NCI-H1436 (cell line): ENCODE data around the gene PLA2G3.
A peak's percentile ranks its signal among the peaks of the same experiment; 100 is the strongest.
"Not testable (repeated sequence)": the region's sequence is repeated elsewhere in the genome, so short reads cannot be mapped to it uniquely, and the experiment has no call there.

Source experiments
- DNase-seq: peaks from one replicate; lab custom pipeline; 2025; lab: John Stamatoyannopoulos, UW

The PLA2G3 gene

GRCh38 chr22:31099841-31100761, 40.2 kb downstream of the PLA2G3 start:
- DNase-seq, result no peak

DNA sequence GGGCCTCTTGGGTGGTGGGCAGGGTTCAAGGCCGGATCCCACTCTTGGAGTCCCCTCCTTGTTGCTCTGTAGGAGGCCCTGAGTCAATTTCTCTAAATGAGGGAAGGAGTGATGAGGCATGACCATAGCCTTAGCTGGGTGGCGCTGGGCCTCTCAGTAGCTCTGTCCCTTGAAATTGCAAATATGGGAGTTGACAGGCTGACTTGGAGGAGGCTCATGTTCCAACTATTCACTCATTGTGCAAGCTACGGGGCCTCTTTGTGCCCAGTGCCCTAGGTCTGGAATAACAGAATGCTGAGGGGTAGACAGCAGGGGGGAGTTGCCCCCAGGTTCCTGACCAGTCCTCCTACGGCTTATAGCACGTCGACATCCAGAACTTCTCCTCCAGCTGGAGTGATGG, 40.9 kb downstream of the PLA2G3 start:
- no peak for DNase-seq

- no peak for DNase-seq
Observed at GRCh38 chr22:31098632-31099110, 41.6 kb downstream of the PLA2G3 start.

DNA sequence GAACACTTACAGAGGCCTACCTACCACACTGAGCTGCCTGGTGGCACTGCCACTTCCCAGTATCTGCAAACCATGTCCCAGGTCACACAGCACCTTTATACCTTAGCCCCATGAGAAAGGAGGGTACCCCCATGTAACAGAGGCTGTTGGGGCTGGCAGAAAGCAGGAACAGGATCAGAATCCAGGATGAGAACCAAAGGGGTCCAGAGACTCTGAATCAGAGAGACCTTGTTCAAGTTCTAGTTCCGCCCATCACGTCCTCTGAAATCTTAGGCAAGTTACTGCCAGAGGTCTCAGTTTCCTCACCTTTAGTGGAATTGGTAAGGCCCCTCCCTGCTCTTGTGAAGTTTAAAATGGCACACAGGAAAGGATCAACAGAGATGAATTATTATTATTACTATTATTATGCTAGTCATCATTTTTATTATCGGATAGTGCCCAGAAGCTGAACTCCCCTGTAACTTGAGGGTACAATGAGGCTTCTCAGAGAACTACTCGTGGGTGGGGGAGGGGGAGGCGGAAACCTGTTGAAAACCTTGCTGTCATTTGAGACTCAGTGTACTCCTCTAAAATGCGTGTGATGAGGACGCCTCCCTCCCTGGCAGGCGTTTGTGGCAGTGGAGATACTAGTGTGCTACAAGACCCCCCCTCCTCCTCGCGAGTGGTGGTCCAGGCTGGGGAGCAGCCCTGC, 42.2 kb downstream of the PLA2G3 start:
- DNase-seq, result no peak

- not testable (repeated sequence) for DNase-seq
Observed at GRCh38 chr22:31097539-31097938, 42.8 kb downstream of the PLA2G3 start.

- DNase-seq, result no peak
Observed at GRCh38 chr22:31096657-31097279, 43.5 kb downstream of the PLA2G3 start.

GRCh38 chr22:31095637-31096249, 44.6 kb downstream of the PLA2G3 start:
- DNase-seq, result no peak

- DNase-seq, result no peak
Observed at GRCh38 chr22:31094741-31095140, 45.6 kb downstream of the PLA2G3 start.

DNA sequence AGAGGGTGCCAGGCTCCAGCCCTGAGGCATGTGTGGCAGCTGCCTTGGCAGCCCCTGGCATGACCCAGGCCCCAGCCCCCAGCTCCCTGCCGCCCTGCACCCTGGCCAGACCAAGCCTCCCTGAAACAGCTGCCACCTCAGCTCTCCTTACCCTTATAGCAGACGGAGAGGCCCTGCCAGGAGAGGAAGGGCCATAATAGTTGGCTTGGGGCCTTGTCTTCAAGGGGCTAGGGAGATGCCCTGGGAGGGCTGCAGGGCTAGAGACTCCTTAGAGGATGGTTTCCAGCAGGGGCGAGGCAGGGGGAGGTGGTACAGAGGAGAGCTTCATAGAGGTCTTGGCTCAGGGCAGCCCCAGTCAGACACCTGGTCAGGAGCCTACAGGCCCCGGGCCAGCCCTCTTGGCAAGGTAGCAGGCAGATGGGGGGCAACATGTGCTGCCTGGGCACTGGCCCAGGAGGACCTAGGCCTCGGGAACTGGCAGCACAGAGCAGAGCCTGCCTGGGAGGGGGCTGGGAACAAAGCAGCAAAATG, 46.2 kb downstream of the PLA2G3 start:
- no peak for DNase-seq

- DNase-seq, result no peak
Observed at GRCh38 chr22:31093086-31093850, 47.0 kb downstream of the PLA2G3 start.

- DNase-seq, result no peak
Observed at GRCh38 chr22:31092161-31092560, 48.1 kb downstream of the PLA2G3 start.

- DNase-seq, result no peak
Observed at GRCh38 chr22:31091106-31091975, 49.0 kb downstream of the PLA2G3 start.

- DNase-seq, result no peak
Observed at GRCh38 chr22:31090217-31091085, 49.9 kb downstream of the PLA2G3 start.

- DNase-seq, result peak; percentile 7
Observed at GRCh38 chr22:31089160-31090100, 50.9 kb downstream of the PLA2G3 start.

DNA sequence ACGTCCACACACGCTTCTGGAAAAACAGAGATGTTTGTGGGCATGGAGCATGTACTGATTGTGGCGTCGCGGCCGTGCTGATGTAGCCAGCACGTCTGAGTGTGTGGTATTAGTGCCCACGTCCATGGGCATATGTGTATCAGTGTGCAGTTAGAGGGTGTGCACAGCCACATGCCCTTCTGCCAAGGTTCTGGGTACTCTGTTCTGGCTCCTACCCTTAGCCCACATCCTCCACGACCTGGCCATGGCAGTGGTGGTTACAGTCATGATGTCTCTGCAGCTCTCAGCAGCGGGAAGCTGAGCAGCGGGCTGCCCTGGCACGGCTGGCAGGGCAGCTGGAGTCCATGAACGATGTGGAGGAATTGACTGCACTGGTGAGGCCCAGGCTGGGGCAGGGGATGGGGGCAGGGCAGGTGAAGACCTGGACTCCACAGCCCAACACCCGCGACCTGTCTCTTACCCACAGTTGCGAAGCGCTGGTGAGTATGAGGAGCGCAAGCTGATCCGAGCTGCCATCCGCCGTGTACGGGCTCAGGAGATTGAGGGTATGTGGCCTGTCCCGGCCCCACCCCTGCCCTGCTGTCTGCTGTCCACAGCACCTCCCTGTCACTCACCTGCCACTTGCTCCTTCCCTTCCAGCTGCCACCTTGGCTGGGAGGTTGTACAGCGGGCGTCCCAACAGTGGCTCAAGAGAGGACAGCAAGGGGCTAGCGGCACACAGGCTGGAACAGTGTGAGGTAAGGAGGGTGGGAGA, 51.9 kb downstream of the PLA2G3 start:
- no peak for DNase-seq

- DNase-seq, result no peak
Observed at GRCh38 chr22:31087744-31088215, 52.5 kb downstream of the PLA2G3 start.

DNA sequence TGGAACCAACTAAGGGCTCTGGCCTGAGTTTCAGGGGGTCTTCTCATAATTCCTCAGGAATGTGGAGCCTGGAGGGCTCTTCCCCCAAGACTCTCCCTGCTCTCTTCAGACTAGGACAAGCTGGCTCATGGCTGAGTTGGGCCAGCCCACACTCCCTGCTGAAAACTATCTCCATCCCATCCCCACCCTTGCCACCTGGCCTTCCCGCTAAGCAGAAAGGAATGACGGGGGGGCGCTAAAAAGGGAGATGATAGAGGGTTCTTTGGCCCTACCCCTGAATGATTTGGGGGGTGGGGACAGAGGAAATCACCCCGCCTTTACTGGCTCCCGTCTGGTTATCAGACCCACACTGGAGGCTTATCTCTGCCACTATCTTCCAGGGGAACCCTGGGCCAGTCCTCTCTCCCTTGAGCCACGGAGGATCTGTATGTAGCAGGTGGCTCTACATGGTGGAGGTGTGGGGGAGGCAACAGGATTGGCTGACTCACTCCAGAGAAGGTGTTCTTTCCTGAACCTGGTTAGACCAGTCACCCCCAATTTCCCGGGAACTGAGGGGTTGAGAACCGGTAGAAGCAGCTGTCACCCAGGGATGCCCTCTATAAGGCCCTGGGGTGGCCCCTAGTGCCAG, 53.5 kb downstream of the PLA2G3 start:
- DNase-seq, result no peak
